ENCODE data around the gene SS18L1.
"Not testable (repeated sequence)": the region's sequence is repeated elsewhere in the genome, so short reads cannot be mapped to it uniquely, and the experiment has no call there.

The SS18L1 gene

GRCh38 chr20:62138204-62138543, 5.4 kb upstream of the SS18L1 start:
- no peak for FAIRE-seq

- FAIRE-seq: no peak
These were observed 4.7 kb upstream of the SS18L1 start for GRCh38 chr20:62138912-62139311.

- FAIRE-seq: no peak
These were observed 3.9 kb upstream of the SS18L1 start for GRCh38 chr20:62139636-62140035.

- FAIRE-seq: no peak
These were observed 2.5 kb upstream of the SS18L1 start for GRCh38 chr20:62141043-62141396.

- no peak for FAIRE-seq
These were observed 1.9 kb upstream of the SS18L1 start for GRCh38 chr20:62141397-62142251.

GRCh38 chr20:62142252-62143080, 1.1 kb upstream of the SS18L1 start:
- no peak for FAIRE-seq

GRCh38 chr20:62143957-62144825, 622 bp downstream of the SS18L1 start:
- no peak for FAIRE-seq

GRCh38 chr20:62145688-62146018, 2.1 kb downstream of the SS18L1 start:
- no peak for FAIRE-seq

- no peak for FAIRE-seq
These were observed 2.6 kb downstream of the SS18L1 start for GRCh38 chr20:62146019-62146755.

- no peak for FAIRE-seq
These were observed 3.6 kb downstream of the SS18L1 start for GRCh38 chr20:62147125-62147524.

GRCh38 chr20:62147528-62147927, 4.0 kb downstream of the SS18L1 start:
- FAIRE-seq: no peak

- not testable (repeated sequence) for FAIRE-seq
These were observed 4.8 kb downstream of the SS18L1 start for GRCh38 chr20:62148383-62148782.

GRCh38 chr20:62148908-62149314, 5.3 kb downstream of the SS18L1 start:
- FAIRE-seq: no peak

GRCh38 chr20:62149532-62150309, 6.2 kb downstream of the SS18L1 start:
- no peak for FAIRE-seq

GRCh38 chr20:62150310-62150575, 6.7 kb downstream of the SS18L1 start:
- FAIRE-seq: no peak

GRCh38 chr20:62151225-62151624, 7.7 kb downstream of the SS18L1 start:
- no peak for FAIRE-seq

GRCh38 chr20:62151835-62152364, 8.3 kb downstream of the SS18L1 start:
- FAIRE-seq: no peak

GRCh38 chr20:62155428-62156253, 12.1 kb downstream of the SS18L1 start:
- FAIRE-seq: no peak

GRCh38 chr20:62156254-62156556, 12.6 kb downstream of the SS18L1 start:
- no peak for FAIRE-seq

GRCh38 chr20:62156592-62157386, 13.2 kb downstream of the SS18L1 start:
- FAIRE-seq: no peak

All from A204.1 (cell line).